Mucosa of rectum (tissue), 2 donors: ENCODE data around the gene HDAC6.

Source experiments
- H3K27ac ChIP-seq, 2 donors: one replicate each; pipeline ENCODE4 v1.7.0; 2013; ENCODE audit warnings: inconsistent platforms in 2 of 2, low read depth in 2 of 2, low read length in 2 of 2
- H3K27me3 ChIP-seq, 2 donors: one replicate each; pipeline ENCODE4 v1.7.0; 2013; ENCODE audit warnings: low read length in 2 of 2; ENCODE audit not compliant: control insufficient read depth in 2 of 2, insufficient read depth in 2 of 2
- H3K36me3 ChIP-seq, 2 donors: one replicate each; pipeline ENCODE4 v1.7.0; 2013; ENCODE audit warnings: low read length in 2 of 2; ENCODE audit not compliant: control insufficient read depth in 2 of 2, insufficient read depth in 2 of 2
- H3K4me1 ChIP-seq, 2 donors: one replicate each; pipeline ENCODE4 v1.7.0; 2013; ENCODE audit warnings: low read length in 2 of 2, mild to moderate bottlenecking in 1 of 2; ENCODE audit not compliant: control insufficient read depth in 2 of 2, insufficient read depth in 2 of 2
- H3K4me3 ChIP-seq, 2 donors: one replicate each; pipeline ENCODE4 v1.7.0; 2013; ENCODE audit warnings: low read length in 2 of 2
- H3K9ac ChIP-seq, 2 donors: one replicate each; pipeline ENCODE4 v1.7.0; 2013; ENCODE audit warnings: low read length in 2 of 2, low read depth in 1 of 2, mild to moderate bottlenecking in 1 of 2
- H3K9me3 ChIP-seq, 2 donors: one replicate each; pipeline ENCODE4 v1.7.0; 2013; ENCODE audit warnings: low read length in 2 of 2; ENCODE audit not compliant: control insufficient read depth in 2 of 2
- donor health status: healthy.
- donor health status: Normal muscosa, but diverticular disease.

The HDAC6 gene

DNA sequence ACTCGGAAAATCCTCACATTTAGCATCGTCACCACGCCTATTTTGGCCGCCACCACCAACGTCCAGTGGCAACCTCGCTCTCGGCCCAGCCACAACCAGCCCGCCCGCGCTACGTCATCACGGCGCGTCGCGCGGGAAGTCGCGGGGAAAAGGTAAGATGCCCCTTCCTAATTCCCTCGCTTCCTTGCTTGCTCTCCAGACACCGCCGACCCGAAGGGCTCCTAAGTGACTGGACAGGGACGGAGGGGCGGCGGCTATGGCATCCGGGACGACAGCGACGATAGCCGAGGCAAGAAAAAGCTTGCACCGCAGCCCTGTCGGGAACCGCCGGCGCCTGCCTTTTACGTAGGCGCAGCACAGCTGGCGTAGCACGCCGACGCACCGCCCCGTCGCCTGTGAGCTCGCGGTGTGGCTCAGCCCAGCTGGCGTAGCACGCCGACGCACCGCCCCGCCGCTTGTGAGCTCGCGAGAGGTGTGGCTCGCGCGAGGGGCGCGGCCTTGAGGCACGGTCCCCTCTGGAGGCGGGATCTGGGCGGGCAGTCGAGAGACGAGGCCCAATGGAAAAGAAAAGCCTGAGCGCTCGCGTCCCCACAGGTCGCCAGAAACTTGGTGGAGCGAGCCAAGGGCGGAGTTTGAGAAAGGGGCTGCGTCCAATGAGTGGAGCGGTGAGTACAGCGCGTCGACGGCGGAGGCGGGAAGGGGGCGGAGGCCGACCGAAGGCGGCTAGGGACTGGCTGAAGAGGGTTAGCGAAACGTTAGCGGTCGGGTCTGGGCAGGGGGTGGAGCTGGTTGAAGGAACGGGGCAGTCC is at the start of gene HDAC6:
TSS of gene HDAC6 (plus strand) at position 788 of the 809 bp plus-strand sequence. CDS start 626 bp downstream, outside the sequence.
- Histone ChIP-seq H3K9me3 (no peaks in the 10 kb centered on the region), H3K4me1 (peaks cover 4 to 5% of the 10 kb centered on the region in 2 donors), H3K9ac (peak within 1 kb of the TSS; percentile 78 to 93), H3K27me3 (no peaks in the 10 kb centered on the region), H3K27ac (peak within 1 kb of the TSS; percentile 97 to 99), H3K4me3 (peak within 1 kb of the TSS; percentile 82 to 85), H3K36me3 (peaks cover 0 to 7% of the 10 kb centered on the region in 2 donors)

DNA sequence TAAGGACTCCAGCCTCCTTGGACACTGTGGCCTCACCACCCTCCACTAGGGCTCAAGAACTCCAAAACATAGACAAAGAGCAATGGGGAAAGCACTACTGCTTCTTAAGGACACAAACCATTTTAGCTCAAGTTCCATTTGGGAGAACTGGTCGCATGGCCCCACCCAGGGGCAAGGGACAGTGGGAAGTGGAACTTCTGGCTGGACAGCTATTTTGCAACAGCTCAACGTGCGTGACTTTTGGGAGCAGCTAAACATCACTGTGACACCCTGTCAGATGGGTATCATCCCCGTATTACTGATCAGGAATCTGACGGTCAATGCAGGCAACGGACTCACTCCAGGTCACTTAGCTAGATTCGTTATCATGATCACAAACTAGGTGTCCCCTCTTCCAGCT is 49.4 kb upstream of the HDAC6 start:
- Histone ChIP-seq H3K9me3 (no peaks in the 10 kb centered on the region), H3K36me3 (no peaks in the 10 kb centered on the region), H3K27ac (no peak overlapping the region), H3K4me3 (no peak overlapping the region), H3K27me3 (peaks cover 0 to 4% of the 10 kb centered on the region in 2 donors), H3K4me1 (no peaks in the 10 kb centered on the region), H3K9ac (no peak overlapping the region)

DNA sequence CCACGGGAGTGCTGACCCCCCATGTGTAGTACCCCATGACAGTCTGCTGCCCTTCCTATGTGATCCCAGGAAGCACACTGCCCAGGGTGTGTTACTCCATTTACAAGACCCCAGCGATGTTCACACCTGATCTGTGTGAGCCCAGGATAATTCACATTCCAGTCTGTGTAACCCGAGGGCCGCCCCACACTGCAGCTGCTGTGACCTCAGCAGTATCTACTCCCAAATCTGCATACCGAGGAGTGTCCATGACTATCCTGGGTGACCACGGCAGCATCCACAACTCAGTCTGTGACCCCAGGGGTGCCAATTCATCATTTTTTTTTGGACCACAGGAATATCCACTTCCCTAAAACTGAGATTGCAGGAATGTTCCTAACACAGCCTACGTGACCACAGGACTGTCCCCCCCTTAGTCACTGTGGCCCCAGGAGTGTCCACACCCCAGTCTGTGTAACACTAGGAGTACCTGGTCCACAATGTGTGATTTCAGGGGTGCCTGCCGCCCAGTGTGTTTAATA is 48.1 kb upstream of the HDAC6 start:
- Histone ChIP-seq H3K27ac (no peak overlapping the region), H3K9ac (no peak overlapping the region), H3K4me3 (no peak overlapping the region), H3K9me3 (no peaks in the 10 kb centered on the region), H3K4me1 (no peaks in the 10 kb centered on the region), H3K27me3 (peaks cover 0 to 4% of the 10 kb centered on the region in 2 donors), H3K36me3 (no peaks in the 10 kb centered on the region)

DNA sequence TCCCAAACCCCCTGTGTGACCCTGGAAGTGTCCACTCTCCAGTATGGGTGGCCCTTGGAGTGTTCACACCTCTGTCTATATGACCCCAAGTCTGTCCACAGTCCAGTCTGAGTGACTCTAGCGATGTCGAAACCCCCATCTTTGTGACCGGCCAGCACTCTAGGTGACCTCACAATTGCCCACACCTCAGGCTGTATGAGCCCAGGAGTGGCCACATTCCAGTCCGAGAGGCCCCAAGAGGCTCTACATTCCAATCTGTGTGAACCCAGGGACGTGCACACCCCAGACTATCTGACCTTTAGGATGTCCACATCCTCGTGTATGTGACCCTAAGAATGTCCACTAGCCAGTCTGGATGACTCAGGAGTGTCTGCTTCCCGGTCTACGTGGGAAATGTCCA is 47.6 kb upstream of the HDAC6 start:
- peaks cover 0 to 4% of the 10 kb centered on the region in 2 donors for H3K27me3 ChIP-seq
- no peaks in the 10 kb centered on the region for H3K4me1 ChIP-seq
- H3K9me3 ChIP-seq, result no peaks in the 10 kb centered on the region
- no peak overlapping the region for H3K4me3 ChIP-seq
- no peak overlapping the region for H3K27ac ChIP-seq
- H3K36me3 ChIP-seq, result no peaks in the 10 kb centered on the region
- no peak overlapping the region for H3K9ac ChIP-seq

DNA sequence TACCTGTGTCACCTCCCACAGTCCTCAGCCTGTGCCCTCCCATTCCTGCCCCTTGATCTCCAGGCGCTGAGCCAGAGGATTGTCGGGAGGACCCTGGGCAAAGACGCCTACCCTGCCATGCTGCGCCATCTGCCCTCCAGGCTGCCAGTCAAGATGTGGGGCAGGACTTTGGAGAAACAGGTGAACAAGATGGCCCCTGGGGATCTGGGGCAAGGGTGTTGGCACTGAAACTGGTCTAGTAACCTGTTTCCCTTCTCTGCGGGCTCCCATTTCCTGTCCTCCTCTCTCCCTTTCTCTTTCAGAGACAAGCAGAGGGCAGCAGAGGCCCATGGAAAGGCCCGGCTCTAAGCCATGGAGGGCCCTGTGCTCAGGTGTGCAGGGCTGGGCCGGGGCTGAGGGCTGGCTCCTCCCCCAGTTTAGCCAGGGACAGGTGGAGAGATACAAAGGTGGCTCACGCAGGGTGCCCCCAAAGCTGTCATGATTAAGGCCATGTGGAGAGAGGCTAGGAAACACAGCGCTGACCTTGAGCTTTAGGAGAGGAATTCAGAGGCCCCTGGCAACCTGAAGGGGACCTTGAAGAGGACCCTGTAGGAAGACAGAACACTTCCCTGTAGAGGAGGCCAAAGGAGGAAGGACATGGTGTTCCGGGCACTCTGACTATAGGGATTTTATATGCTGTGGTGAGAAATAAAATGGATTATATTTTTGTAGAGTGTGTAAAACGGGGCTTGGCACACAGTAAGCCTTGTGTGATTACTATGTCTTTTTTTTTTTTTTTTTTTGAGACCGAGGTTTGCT is 40.0 kb upstream of the HDAC6 start, which contains the start of gene GLOD5:
TSS of gene GLOD5 (plus strand) at position 74 of the 798 bp plus-strand sequence. CDS start at position 118, 44 bp downstream.
- peak within 1 kb of the TSS; percentile 34 to 55 for H3K4me3 ChIP-seq
- peaks cover 2 to 3% of the 10 kb centered on the region in 2 donors for H3K4me1 ChIP-seq
- H3K9me3 ChIP-seq, result no peaks in the 10 kb centered on the region
- H3K9ac ChIP-seq, result peak within 1 kb of the TSS; percentile 27 to 33
- H3K27me3 ChIP-seq, result no peaks in the 10 kb centered on the region
- no peaks in the 10 kb centered on the region for H3K36me3 ChIP-seq
- H3K27ac ChIP-seq, result peak within 1 kb of the TSS; percentile 78 to 90

DNA sequence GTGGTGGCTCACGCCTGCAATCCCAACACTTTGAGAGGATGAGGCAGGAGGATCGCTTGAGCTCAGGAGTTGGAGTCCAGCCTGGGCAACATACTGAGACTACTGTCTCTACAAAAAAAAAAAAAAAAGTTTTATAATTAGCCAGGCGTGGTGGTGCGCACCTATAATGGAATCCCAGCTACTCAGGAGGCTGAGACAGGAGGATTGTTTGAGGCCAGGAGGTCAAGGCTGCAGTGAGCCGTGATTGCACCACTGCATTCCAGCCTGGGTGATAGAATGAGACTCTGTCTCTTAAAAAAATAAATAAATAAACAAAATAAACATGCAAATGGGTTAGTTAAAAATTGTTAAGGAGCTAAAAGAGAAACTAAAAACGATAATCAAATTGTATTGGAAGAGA is 32.6 kb upstream of the HDAC6 start:
- H3K9ac ChIP-seq, result no peak overlapping the region
- no peak overlapping the region for H3K4me3 ChIP-seq
- H3K4me1 ChIP-seq, result no peaks in the 10 kb centered on the region
- H3K27me3 ChIP-seq, result no peaks in the 10 kb centered on the region
- H3K27ac ChIP-seq, result no peak overlapping the region
- H3K36me3 ChIP-seq, result no peaks in the 10 kb centered on the region
- H3K9me3 ChIP-seq, result no peaks in the 10 kb centered on the region

DNA sequence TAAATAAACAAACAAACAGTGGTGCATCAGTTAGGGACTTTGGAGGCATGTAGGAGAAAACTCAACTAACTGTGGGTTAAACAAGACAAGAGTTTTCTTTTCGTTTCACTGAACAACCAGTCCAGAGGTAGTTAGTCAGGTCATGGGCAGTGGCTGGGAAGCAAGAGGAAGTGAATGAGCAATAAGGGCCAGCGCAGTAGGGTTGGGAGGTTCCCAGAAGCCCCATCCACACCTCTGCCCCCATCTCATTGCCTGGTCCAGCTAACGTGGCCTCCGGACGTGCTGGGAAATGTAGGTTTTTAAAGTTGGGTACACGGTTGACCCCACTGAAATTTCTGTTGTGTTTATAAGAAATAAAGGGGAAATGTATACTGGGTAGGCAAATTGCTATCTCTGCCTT is 31.6 kb upstream of the HDAC6 start:
- no peaks in the 10 kb centered on the region for H3K4me1 ChIP-seq
- no peak overlapping the region for H3K27ac ChIP-seq
- no peaks in the 10 kb centered on the region for H3K27me3 ChIP-seq

DNA sequence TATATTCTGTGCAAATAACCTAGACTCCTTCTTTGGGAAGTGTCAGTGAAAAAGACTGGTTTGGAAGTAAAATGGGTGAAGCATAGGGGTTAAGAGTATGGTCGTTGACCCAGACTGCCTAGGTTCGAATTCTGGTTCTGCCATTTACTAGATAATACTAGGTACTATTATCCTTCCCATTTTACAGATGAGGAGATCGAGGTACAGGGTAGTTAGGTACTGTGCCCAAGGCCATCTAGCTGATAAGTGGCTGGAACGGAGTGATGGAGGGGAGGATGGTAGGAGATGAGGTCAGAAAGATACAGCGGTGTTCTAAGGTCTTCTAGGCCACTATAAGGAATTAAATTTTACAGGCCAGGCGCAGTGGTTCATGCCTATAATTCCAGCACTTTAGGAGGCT is 29.3 kb upstream of the HDAC6 start:
- H3K4me1 ChIP-seq, result no peaks in the 10 kb centered on the region
- no peaks in the 10 kb centered on the region for H3K36me3 ChIP-seq
- H3K9me3 ChIP-seq, result no peaks in the 10 kb centered on the region
- peaks cover 0 to 4% of the 10 kb centered on the region in 2 donors for H3K27me3 ChIP-seq
- no peak overlapping the region for H3K27ac ChIP-seq
- H3K4me3 ChIP-seq, result no peak overlapping the region
- no peak overlapping the region for H3K9ac ChIP-seq

More for the DNA sequence above, 31.6 kb upstream of the HDAC6 start:
- H3K4me3 ChIP-seq, result no peak overlapping the region
- H3K9ac ChIP-seq, result no peak overlapping the region
- no peaks in the 10 kb centered on the region for H3K9me3 ChIP-seq
- no peaks in the 10 kb centered on the region for H3K36me3 ChIP-seq

DNA sequence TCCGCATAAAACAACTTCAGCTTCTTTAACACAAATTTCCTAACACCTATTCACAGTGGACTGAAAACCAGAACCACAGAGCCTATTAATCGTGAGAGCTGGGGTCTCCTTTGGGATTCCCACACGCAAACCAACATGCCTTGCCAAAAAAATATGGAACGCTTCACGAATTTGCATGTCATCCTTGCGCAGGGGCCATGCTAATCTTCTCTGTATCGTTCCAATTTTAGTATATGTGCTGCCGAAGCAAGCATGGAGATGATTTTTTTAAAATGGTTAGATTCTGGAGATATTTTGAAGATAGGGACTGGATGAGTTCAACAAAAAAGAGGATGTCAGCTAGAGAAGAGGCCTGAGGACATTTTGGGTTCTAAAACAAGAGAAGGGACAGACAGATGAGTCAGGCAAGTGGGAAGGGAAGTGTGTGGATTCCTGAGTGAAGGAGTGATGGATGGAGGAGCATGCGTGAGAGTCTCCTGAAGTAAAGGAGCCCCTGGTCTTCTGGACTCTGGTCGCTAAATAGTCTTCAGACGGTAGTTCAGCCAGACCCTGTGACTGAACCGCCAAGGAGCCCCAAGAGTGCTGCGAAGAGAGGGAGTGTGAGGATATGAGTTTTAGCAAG is 24.9 kb upstream of the HDAC6 start:
- H3K9me3 ChIP-seq, result no peaks in the 10 kb centered on the region
- no peak overlapping the region for H3K27ac ChIP-seq
- no peak overlapping the region for H3K4me3 ChIP-seq
- no peak overlapping the region for H3K9ac ChIP-seq
- no peaks in the 10 kb centered on the region for H3K36me3 ChIP-seq
- H3K27me3 ChIP-seq, result peaks cover 4% of the 10 kb centered on the region in 2 donors
- no peaks in the 10 kb centered on the region for H3K4me1 ChIP-seq
